Upper lobe of left lung (tissue), 6 donors: Measurements from ENCODE around the gene KRT14. TPM values are rescaled to one million over a fixed set of nuclear protein-coding genes. Genes with fewer than 3 reads are reported as not detected.
A peak's percentile ranks its signal among the peaks of the same experiment; 100 is the strongest.

ENCODE experiments used
- ATAC-seq, 2 donors: fragments of 200-7000 bp; cut with Tn5 transposase; one replicate each; pipeline ENCODE4 v1.9.1; 2022; ENCODE audit warnings: mild to moderate bottlenecking in 2 of 2, moderate library complexity in 2 of 2; ENCODE audit not compliant: low FRiP score in 2 of 2
- DNase-seq, 2 donors: peaks; one replicate each; pipeline ENCODE4 v3.0.0-alpha.2; 2019 to 2020
- H3K27ac ChIP-seq, 4 donors: fragments of 200-600 bp; sonication (generic); one replicate each; pipeline ENCODE4 v1.5.1; 2016 to 2019
- H3K27me3 ChIP-seq, 4 donors: fragments of 200-600 bp; sonication (generic); one replicate each; pipeline ENCODE4 v1.5.1; 2017 to 2019
- H3K36me3 ChIP-seq, 4 donors: fragments of 200-600 bp; sonication (generic); one replicate each; pipeline ENCODE4 v1.5.1; 2016 to 2019
- H3K4me1 ChIP-seq, 4 donors: fragments of 200-600 bp; sonication (generic); one replicate each; pipeline ENCODE4 v1.5.1; 2018 to 2019
- H3K4me3 ChIP-seq, 4 donors: fragments of 200-600 bp; sonication (generic); one replicate each; pipeline ENCODE4 v1.5.1; 2017 to 2019; ENCODE audit warnings: mild to moderate bottlenecking in 2 of 4, moderate library complexity in 1 of 4
- H3K9me3 ChIP-seq, 4 donors: fragments of 200-600 bp; sonication (generic); one replicate each; pipeline ENCODE4 v1.5.1; 2018 to 2019
- EP300 ChIP-seq, 4 donors: sonication (generic); formaldehyde crosslinking; IDR thresholded peaks; one replicate each; pipeline ENCODE4 v1.5.1; 2017; ENCODE audit warnings: antibody characterized with exemption in 4 of 4, control low read depth in 2 of 4
- POLR2AphosphoS5 ChIP-seq, 2 donors: sonication (generic); formaldehyde crosslinking; IDR thresholded peaks; one replicate each; pipeline ENCODE4 v1.5.1; 2017; ENCODE audit warnings: antibody characterized with exemption in 2 of 2
- WGBS, 2 donors: methylation state at CpG; one replicate each; pipeline ENCODE4 v1.1.5; 2017 to 2018; 5-methylcytosine and 5-hydroxymethylcytosine counted together
- total RNA-seq, 6 donors: library from RNA; depleted of rRNA in 4 of 6; stranded (reverse); fragments of >200 nt in 4 of 6; gene quantifications; one replicate each; pipeline versions ENCODE4 v1.1.0 to v1.2.1, GENCODE V29; 2016 to 2021
- TF ChIP-seq, protein P1 (sequence below), 6 experiments: fragments of 450-650 bp in 4 of 6; fragments of 200-600 bp in 2 of 6; sonication (generic) in 2 of 6; IDR thresholded peaks; one replicate each; pipeline ENCODE4 v1.5.1; 2016 to 2019; ENCODE audit warnings: antibody characterized with exemption in 6 of 6
- donor health status: DM: no; HTN: no; CAD: no; lungs with moderate emphysema.
- donor health status: DM: no; HTN: yes; CAD: no; lungs with severe emphysema.

KRT14 gene
- total RNA-seq, 6 donors from 2014 or later = not detected

DNA sequence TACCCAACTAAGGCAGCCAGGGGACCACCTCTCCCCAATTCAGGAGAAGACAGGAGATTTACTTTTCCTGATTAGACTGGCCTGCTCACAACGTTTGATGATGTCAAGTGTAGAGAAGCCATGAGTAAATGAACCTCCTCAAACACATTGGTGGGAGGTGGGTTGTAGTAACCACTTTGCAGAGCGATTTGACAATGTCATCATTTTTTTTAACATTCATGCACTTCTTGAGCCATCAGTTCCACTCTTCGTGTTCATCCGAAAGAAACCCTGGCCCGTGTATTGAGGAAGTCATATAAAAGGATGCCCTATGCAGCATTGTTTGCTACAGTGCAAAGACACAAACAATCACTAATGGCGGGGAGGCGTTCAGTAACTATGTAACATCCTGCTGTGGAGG is 53.1 kb downstream of the KRT14 start:
- WGBS, 2 donors = 81 to 83% methylated on average over 6 to 7 of the region's 7 CpGs
- Histone ChIP-seq H3K27ac (no peak overlapping the region), H3K9me3 (no peaks in the 10 kb centered on the region), H3K36me3 (no peaks in the 10 kb centered on the region), H3K4me3 (no peak overlapping the region), H3K27me3 (no peaks in the 10 kb centered on the region), H3K4me1 (peaks cover 0 to 23% (median 11%) of the 10 kb centered on the region in 4 donors)
- DNase-seq (no peak), ATAC-seq (no peak)
- TF ChIP-seq, protein P1, sequence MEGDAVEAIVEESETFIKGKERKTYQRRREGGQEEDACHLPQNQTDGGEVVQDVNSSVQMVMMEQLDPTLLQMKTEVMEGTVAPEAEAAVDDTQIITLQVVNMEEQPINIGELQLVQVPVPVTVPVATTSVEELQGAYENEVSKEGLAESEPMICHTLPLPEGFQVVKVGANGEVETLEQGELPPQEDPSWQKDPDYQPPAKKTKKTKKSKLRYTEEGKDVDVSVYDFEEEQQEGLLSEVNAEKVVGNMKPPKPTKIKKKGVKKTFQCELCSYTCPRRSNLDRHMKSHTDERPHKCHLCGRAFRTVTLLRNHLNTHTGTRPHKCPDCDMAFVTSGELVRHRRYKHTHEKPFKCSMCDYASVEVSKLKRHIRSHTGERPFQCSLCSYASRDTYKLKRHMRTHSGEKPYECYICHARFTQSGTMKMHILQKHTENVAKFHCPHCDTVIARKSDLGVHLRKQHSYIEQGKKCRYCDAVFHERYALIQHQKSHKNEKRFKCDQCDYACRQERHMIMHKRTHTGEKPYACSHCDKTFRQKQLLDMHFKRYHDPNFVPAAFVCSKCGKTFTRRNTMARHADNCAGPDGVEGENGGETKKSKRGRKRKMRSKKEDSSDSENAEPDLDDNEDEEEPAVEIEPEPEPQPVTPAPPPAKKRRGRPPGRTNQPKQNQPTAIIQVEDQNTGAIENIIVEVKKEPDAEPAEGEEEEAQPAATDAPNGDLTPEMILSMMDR (IDR thresholded peaks at IDR 0.05) = no peak
- TF ChIP-seq EP300 (IDR thresholded peaks at IDR 0.05) (no peak), POLR2AphosphoS5 (IDR thresholded peaks at IDR 0.05) (no peak)

DNA sequence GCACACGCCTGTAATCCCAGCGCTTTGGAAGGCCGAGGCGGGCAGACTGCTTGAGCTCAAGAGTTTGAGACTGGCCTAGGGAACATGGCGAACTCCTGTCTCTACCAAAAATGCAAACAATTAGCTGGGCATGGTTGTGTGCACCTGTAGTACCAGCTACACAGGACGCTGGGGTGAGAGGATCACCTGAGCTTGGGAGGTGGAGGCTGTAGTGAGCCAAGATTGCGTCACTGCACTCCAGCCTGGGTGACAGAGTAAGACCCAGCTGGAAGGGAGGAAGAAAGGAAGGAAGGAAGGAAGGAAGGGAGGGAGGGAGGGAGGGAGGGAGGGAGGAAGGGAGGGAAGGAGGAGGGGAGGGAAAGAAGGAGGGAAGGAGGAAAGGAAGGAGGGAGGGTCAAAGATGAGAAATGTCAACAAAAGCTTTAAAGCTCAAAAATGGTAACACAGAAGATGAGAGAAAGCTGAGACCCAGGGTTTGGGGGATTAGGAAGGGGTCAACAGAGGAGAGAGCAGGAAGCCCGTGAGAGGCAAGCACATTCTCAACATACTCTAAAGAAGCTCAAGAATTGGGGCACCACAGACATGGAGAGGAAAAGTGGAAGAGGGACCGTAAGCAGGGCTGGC is 53.6 kb downstream of the KRT14 start:
- Histone ChIP-seq H3K27me3 (peaks cover 0 to 5% (median 3%) of the 10 kb centered on the region in 4 donors), H3K4me3 (no peak overlapping the region)
- no peak for ATAC-seq

More for the DNA sequence above, 53.6 kb downstream of the KRT14 start:
- H3K9me3 ChIP-seq = no peaks in the 10 kb centered on the region
- WGBS, 2 donors = 51 to 64% methylated on average over 9 of the region's 9 CpGs
- peak in 1 of 2 donors; percentile 90 for DNase-seq
- H3K36me3 ChIP-seq = no peaks in the 10 kb centered on the region
- peak overlapping the region in 3 of 4 donors; percentile 4 to 72 (median 34) for H3K27ac ChIP-seq
- peaks cover 3 to 25% (median 14%) of the 10 kb centered on the region in 4 donors for H3K4me1 ChIP-seq
- peak in 1 of 2 donors; percentile 44 for TF ChIP-seq POLR2AphosphoS5 (IDR thresholded peaks at IDR 0.05)
- TF ChIP-seq, protein P1 (IDR thresholded peaks at IDR 0.05) = no peak

Other genes starting within 250 kb of the KRT14 start
- gene KRT33A, start 236.1 kb downstream of the KRT14 start, total RNA-seq = not detected
- gene KRT33B, start 217.1 kb downstream of the KRT14 start, total RNA-seq = not detected
- not detected for gene KRT34, start 204.6 kb downstream of the KRT14 start, total RNA-seq
- not detected for gene KRT31, start 189.3 kb downstream of the KRT14 start, total RNA-seq
- not detected for gene KRT37, start 162.3 kb downstream of the KRT14 start, total RNA-seq
- gene KRT38, start 145.9 kb downstream of the KRT14 start, total RNA-seq = not detected
- gene KRT32, start 119.5 kb downstream of the KRT14 start, total RNA-seq = not detected
- not detected for gene KRT35, start 105.7 kb downstream of the KRT14 start, total RNA-seq
- gene KRT36, start 97.0 kb downstream of the KRT14 start, total RNA-seq = not detected
- 10 to 100 TPM in 1 of 6 donors, 1 to 10 TPM in 5; 1.0 to 12.1 (median 7.2) TPM for gene KRT13, start 81.3 kb downstream of the KRT14 start, total RNA-seq
- 10 to 100 TPM; 10.5 to 57.9 (median 19.2) TPM for gene KRT15, start 68.0 kb downstream of the KRT14 start, total RNA-seq
- gene KRT19, start 58.6 kb downstream of the KRT14 start, total RNA-seq = 1,000 to 10,000 TPM in 1 of 6 donors, 100 to 1,000 TPM in 5; 235 to 1,101 (median 666) TPM
- gene KRT9, start 14.8 kb downstream of the KRT14 start, total RNA-seq = not detected
- not detected for gene KRT16, start 25.9 kb upstream of the KRT14 start, total RNA-seq
- gene KRT17, start 37.7 kb upstream of the KRT14 start, total RNA-seq = 10 to 100 TPM in 4 of 6 donors, 1 to 10 TPM in 1, under 1 TPM in 1; 0.78 to 33.3 (median 18.0) TPM
- gene EIF1, start 102.0 kb upstream of the KRT14 start, total RNA-seq = 100 to 1,000 TPM; 109 to 998 (median 405) TPM
- gene GAST, start 125.4 kb upstream of the KRT14 start, total RNA-seq = not detected
- 1 to 10 TPM in 1 of 6 donors, under 1 TPM in 3, not detected in 2; 0.14 to 1.0 (median 0.59) TPM for gene HAP1, start 147.7 kb upstream of the KRT14 start, total RNA-seq
- gene JUP, start 199.8 kb upstream of the KRT14 start, total RNA-seq = 100 to 1,000 TPM; 120 to 241 (median 143) TPM
- 10 to 100 TPM in 2 of 6 donors, 1 to 10 TPM in 4; 5.8 to 26.2 (median 8.9) TPM for gene P3H4, start 225.1 kb upstream of the KRT14 start, total RNA-seq
- gene FKBP10, start 226.1 kb upstream of the KRT14 start, total RNA-seq = 10 to 100 TPM in 5 of 6 donors, 1 to 10 TPM in 1; 8.9 to 59.7 (median 29.3) TPM
- 10 to 100 TPM; 35.1 to 61.8 (median 37.5) TPM for gene NT5C3B, start 249.3 kb upstream of the KRT14 start, total RNA-seq